Measurements from ENCODE around the gene SLC16A11. TPM values are rescaled to one million over a fixed set of nuclear protein-coding genes. Genes with fewer than 3 reads are reported as not detected.
A peak's percentile ranks its signal among the peaks of the same experiment; 100 is the strongest.

SLC16A11 gene
- total and polyA plus RNA-seq, 10 of the 15 experiments (the other 5 are each of a cell fraction or from before 2014, with no cell fraction given) = 0.11 to 2.7 (median 0.84) TPM

GRCh38 chr17:7042501-7043181 is 1.3 kb downstream of the SLC16A11 start (continued):
- TF ChIP-seq MEF2A (IDR thresholded peaks at IDR 0.05; ENCODE audit: insufficient read depth, low read depth, low read length) = no peak
- no peak for TF ChIP-seq JUNB (IDR thresholded peaks at IDR 0.05)
- TF ChIP-seq FOXM1 (IDR thresholded peaks at IDR 0.05; ENCODE audit: low read depth, low read length) = no peak
- TF ChIP-seq, protein P1, sequence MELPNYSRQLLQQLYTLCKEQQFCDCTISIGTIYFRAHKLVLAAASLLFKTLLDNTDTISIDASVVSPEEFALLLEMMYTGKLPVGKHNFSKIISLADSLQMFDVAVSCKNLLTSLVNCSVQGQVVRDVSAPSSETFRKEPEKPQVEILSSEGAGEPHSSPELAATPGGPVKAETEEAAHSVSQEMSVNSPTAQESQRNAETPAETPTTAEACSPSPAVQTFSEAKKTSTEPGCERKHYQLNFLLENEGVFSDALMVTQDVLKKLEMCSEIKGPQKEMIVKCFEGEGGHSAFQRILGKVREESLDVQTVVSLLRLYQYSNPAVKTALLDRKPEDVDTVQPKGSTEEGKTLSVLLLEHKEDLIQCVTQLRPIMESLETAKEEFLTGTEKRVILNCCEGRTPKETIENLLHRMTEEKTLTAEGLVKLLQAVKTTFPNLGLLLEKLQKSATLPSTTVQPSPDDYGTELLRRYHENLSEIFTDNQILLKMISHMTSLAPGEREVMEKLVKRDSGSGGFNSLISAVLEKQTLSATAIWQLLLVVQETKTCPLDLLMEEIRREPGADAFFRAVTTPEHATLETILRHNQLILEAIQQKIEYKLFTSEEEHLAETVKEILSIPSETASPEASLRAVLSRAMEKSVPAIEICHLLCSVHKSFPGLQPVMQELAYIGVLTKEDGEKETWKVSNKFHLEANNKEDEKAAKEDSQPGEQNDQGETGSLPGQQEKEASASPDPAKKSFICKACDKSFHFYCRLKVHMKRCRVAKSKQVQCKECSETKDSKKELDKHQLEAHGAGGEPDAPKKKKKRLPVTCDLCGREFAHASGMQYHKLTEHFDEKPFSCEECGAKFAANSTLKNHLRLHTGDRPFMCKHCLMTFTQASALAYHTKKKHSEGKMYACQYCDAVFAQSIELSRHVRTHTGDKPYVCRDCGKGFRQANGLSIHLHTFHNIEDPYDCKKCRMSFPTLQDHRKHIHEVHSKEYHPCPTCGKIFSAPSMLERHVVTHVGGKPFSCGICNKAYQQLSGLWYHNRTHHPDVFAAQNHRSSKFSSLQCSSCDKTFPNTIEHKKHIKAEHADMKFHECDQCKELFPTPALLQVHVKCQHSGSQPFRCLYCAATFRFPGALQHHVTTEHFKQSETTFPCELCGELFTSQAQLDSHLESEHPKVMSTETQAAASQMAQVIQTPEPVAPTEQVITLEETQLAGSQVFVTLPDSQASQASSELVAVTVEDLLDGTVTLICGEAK (IDR thresholded peaks at IDR 0.05; ENCODE audit: borderline replicate concordance) = no peak
- TF ChIP-seq POU2F2 (IDR thresholded peaks at IDR 0.05; ENCODE audit: borderline replicate concordance, low read depth, low read length) = no peak
- no peak for TF ChIP-seq CEBPZ (IDR thresholded peaks at IDR 0.05; ENCODE audit: low read depth, low read length)
- no peak for TF ChIP-seq FOS (IDR thresholded peaks at IDR 0.05; ENCODE audit: borderline replicate concordance, extremely low read depth, insufficient read length)
- TF ChIP-seq POLR2A (IDR thresholded peaks at IDR 0.05; ENCODE audit: low read depth, low read length) = peak; percentile 59
- peak in 1 of 2 experiments; percentile 47; a peak in 1 of 4 replicates for TF ChIP-seq BHLHE40 (IDR thresholded peaks at IDR 0.05; ENCODE audit: borderline replicate concordance in 1 of 2, low read depth in 2 of 2, low read length in 1 of 2)
- TF ChIP-seq, protein P2, sequence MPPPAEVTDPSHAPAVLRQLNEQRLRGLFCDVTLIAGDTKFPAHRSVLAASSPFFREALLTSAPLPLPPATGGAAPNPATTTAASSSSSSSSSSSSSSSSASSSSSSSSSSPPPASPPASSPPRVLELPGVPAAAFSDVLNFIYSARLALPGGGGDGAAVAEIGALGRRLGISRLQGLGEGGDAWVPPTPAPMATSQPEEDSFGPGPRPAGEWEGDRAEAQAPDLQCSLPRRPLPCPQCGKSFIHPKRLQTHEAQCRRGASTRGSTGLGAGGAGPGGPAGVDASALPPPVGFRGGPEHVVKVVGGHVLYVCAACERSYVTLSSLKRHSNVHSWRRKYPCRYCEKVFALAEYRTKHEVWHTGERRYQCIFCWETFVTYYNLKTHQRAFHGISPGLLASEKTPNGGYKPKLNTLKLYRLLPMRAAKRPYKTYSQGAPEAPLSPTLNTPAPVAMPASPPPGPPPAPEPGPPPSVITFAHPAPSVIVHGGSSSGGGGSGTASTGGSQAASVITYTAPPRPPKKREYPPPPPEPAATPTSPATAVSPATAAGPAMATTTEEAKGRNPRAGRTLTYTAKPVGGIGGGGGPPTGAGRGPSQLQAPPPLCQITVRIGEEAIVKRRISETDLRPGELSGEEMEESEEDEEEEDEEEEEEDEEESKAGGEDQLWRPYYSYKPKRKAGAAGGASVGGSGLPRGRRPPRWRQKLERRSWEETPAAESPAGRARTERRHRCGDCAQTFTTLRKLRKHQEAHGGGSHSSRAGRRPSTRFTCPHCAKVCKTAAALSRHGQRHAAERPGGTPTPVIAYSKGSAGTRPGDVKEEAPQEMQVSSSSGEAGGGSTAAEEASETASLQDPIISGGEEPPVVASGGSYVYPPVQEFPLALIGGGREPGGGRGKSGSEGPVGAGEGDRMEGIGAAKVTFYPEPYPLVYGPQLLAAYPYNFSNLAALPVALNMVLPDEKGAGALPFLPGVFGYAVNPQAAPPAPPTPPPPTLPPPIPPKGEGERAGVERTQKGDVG (CRISPR knock-in tag; IDR thresholded peaks at IDR 0.05) = no peak
- TF ChIP-seq USF1 (IDR thresholded peaks at IDR 0.05; ENCODE audit: borderline replicate concordance, extremely low read length, insufficient read depth, low read depth, low read length) = no peak
- TF ChIP-seq ZNF207 (IDR thresholded peaks at IDR 0.05; ENCODE audit: borderline replicate concordance) = no peak

Data from GM12878 (cell line).